Thyroid gland (tissue), 4 donors: ENCODE data around the gene UBASH3B. TPM values are rescaled to one million over a fixed set of nuclear protein-coding genes. Genes with fewer than 3 reads are reported as not detected.

Source experiments
- DNase-seq, 2 donors: peaks; one replicate each; pipeline ENCODE4 v3.0.0-alpha.2; 2019
- H3K27ac ChIP-seq, 3 donors: fragments of 200-600 bp; sonication (generic); 1 replicate in 2 of 3; 2 replicates in 1 of 3; pipeline ENCODE4 v1.5.1; 2016 to 2019; ENCODE audit warnings: mild to moderate bottlenecking in 1 of 3, moderate library complexity in 1 of 3
- H3K27me3 ChIP-seq: fragments of 200-600 bp; sonication (generic); one replicate; pipeline ENCODE4 v1.5.1; 2019
- H3K36me3 ChIP-seq, 2 donors: fragments of 200-600 bp; sonication (generic); one replicate each; pipeline ENCODE4 v1.5.1; 2016 to 2019
- H3K4me1 ChIP-seq, 2 donors: fragments of 200-600 bp; sonication (generic); one replicate each; pipeline ENCODE4 v1.5.1; 2017 to 2019
- H3K4me3 ChIP-seq, 3 donors: fragments of 200-600 bp; sonication (generic); replicated peaks in 1 of 3; 1 replicate in 2 of 3; 2 replicates in 1 of 3; pipeline ENCODE4 v1.5.1; 2016; ENCODE audit warnings: mild to moderate bottlenecking in 1 of 3
- H3K9me3 ChIP-seq: fragments of 200-600 bp; sonication (generic); one replicate; pipeline ENCODE4 v1.5.1; 2017
- POLR2A ChIP-seq, 2 donors: fragments of 450-650 bp; IDR thresholded peaks; one replicate each; pipeline ENCODE4 v1.6.1; 2017; ENCODE audit warnings: antibody characterized with exemption in 2 of 2, mild to moderate bottlenecking in 2 of 2, moderate library complexity in 1 of 2
- WGBS, 2 donors: methylation state at CpG; one replicate each; pipeline ENCODE4 v1.1.5; 2017; 5-methylcytosine and 5-hydroxymethylcytosine counted together
- intact Hi-C: fragments of 100-400 bp; cut with DNase I; formaldehyde crosslinking; loops from one replicate; pipeline ENCODE4 v1.15.1; 2023
- total RNA-seq, 4 donors: library from RNA; depleted of rRNA; stranded (reverse); fragments of >200 nt; gene quantifications; one replicate each; pipeline ENCODE4 v1.2.3, GENCODE V29; 2016
- TF ChIP-seq, protein P1 (sequence below), 6 experiments: fragments of 200-600 bp in 3 of 6; fragments of 450-650 bp in 3 of 6; sonication (generic) in 3 of 6; IDR thresholded peaks; one replicate each; pipeline ENCODE4 v1.5.1; 2016 to 2019; ENCODE audit warnings: antibody characterized with exemption in 6 of 6, mild to moderate bottlenecking in 2 of 6, inconsistent platforms in 1 of 6, moderate library complexity in 1 of 6

UBASH3B gene
- total RNA-seq, 4 donors from 2014 or later, result 4.3 to 16.6 (median 9.1) TPM

DNA sequence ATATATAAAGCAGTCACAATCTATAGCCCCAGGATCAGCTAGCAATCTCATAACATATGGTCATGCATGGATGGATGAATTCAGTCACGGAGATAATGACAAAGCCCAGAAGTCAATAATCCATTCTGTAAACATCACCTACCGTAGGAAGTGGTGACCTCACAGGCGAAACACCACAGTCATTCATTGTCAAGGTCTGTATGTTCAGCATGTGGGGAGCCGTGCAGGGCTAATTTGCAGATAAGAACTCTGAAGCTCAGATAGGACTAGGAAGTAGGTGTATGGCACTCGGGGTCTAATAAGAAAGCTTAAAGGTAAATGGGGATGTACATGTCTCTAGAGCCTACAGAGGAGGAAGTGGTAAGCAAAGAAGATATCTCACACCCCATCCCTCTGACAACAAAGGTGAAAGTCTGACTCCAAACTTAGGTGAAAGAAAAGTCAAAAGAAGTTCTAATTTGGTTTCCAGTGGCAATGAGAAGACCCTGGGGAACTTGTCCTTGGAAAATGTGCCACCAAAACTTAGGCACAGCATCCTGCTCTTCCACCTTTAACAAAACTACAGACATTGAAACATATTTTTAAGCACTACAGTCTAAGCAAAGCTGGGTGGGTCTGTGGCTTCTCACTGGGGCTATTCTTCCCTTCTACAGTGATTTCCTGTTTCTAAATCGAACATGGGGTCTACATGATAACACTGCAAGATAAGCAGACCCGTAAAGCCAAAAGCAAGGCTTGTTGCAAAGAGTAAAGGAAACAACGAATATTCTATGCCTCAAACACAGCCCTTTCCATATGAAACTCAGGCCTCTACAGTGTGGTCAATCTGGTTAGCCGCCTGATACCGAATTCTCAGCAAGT lies 188.0 kb downstream of the UBASH3B start:
- Histone ChIP-seq H3K36me3 (no peaks in the 10 kb centered on the region), H3K4me3 (no peak overlapping the region), H3K9me3 (no peaks in the 10 kb centered on the region), H3K27me3 (no peaks in the 10 kb centered on the region), H3K4me1 (no peaks in the 10 kb centered on the region), H3K27ac (no peak overlapping the region)
- intact Hi-C loops, result no loop called here
- TF ChIP-seq, protein P1, sequence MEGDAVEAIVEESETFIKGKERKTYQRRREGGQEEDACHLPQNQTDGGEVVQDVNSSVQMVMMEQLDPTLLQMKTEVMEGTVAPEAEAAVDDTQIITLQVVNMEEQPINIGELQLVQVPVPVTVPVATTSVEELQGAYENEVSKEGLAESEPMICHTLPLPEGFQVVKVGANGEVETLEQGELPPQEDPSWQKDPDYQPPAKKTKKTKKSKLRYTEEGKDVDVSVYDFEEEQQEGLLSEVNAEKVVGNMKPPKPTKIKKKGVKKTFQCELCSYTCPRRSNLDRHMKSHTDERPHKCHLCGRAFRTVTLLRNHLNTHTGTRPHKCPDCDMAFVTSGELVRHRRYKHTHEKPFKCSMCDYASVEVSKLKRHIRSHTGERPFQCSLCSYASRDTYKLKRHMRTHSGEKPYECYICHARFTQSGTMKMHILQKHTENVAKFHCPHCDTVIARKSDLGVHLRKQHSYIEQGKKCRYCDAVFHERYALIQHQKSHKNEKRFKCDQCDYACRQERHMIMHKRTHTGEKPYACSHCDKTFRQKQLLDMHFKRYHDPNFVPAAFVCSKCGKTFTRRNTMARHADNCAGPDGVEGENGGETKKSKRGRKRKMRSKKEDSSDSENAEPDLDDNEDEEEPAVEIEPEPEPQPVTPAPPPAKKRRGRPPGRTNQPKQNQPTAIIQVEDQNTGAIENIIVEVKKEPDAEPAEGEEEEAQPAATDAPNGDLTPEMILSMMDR (IDR thresholded peaks at IDR 0.05), result no peak
- no peak for TF ChIP-seq POLR2A (IDR thresholded peaks at IDR 0.05)
- 69 to 70% methylated on average over 10 of the region's 10 CpGs for WGBS, 2 donors
- DNase-seq, result peak in 1 of 2 donors; percentile 5

DNA sequence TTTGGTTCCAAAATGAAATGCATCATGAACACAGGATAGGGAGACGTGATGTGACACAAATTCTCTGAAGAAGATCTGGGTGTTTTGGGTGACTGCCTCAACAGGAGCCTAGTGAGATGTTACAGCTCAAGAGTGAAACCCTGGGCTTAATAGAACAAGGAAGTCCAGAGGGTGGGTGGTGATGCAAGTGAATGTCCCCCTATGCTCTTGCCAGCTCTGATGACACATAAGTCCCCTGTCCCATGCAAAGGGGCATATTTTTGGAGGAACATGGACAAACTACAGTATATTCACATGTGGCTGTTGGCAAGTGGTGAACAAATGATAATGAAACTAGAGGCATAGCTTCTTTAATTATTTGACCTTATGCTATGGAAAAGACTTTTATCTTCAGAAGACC lies 191.9 kb downstream of the UBASH3B start:
- H3K27me3 ChIP-seq, result no peaks in the 10 kb centered on the region
- no peak overlapping the region for H3K4me3 ChIP-seq
- intact Hi-C loops, result no loop called here
- no peaks in the 10 kb centered on the region for H3K36me3 ChIP-seq
- no peak for DNase-seq
- no peaks in the 10 kb centered on the region for H3K4me1 ChIP-seq
- 61 to 81% methylated on average over 1 of the region's 1 CpG for WGBS, 2 donors
- H3K9me3 ChIP-seq, result no peaks in the 10 kb centered on the region
- no peak overlapping the region for H3K27ac ChIP-seq
- no peak for TF ChIP-seq POLR2A (IDR thresholded peaks at IDR 0.05)
- TF ChIP-seq, protein P1 (IDR thresholded peaks at IDR 0.05), result no peak

DNA sequence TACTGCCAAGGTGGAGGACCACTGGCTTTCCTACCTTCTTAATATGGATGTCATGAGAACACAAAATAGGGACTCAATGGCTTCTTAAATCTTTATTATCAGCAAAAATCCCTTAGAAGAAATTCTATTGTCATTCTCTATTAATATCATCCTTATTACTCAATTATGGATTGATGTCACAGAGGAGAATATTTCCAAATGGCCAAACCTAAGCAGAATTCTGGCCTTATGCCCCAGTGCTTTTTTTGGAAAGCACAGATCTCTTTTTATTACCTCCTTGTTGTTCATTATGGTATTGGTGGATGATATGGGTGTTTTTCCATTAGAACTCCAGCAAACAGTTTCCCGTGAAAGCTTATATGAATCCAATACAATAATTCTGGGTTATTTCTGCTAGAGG lies 192.7 kb downstream of the UBASH3B start:
- TF ChIP-seq POLR2A (IDR thresholded peaks at IDR 0.05), result no peak
- TF ChIP-seq, protein P1 (IDR thresholded peaks at IDR 0.05), result no peak
- DNase-seq, result no peak
- Histone ChIP-seq H3K36me3 (no peaks in the 10 kb centered on the region), H3K27ac (no peak overlapping the region), H3K9me3 (no peaks in the 10 kb centered on the region), H3K4me1 (no peaks in the 10 kb centered on the region), H3K4me3 (no peak overlapping the region), H3K27me3 (no peaks in the 10 kb centered on the region)
- intact Hi-C loops, result no loop called here
- WGBS, 2 donors, result 84 to 95% methylated on average over 1 of the region's 1 CpG

DNA sequence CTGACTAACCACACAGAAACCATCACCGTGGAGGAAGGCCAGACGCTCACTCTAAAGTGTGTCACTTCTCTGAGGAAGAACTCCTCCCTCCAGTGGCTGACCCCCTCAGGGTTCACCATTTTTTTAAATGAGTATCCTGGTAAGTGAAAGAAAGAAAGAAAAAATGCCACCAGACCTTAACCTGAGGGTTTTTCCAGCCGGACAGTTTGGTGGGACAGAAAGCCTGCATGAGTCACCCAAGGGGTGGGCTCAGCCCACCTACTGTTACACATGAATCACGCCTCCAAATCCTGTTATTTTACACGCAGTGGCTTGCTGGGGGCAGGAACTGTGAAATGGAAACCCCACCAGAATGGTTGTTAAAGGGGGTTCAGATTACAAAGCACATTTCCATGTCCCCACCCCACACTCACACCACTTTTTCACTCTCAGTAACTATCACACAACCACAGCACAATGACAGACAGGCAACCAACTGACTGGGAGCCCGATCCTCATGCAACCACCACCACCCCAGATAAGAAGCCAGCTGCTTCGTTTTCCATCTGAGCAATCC lies 194.6 kb downstream of the UBASH3B start:
- no peaks in the 10 kb centered on the region for H3K4me1 ChIP-seq
- WGBS, 2 donors, result 64 to 65% methylated on average over 7 of the region's 7 CpGs
- DNase-seq, result no peak
- intact Hi-C loops, result loop anchor here (5.0 to 10.0 kb wide), 2 partner anchors 53 to 215 kb away; no protein-coding TSS in a partner anchor
- H3K36me3 ChIP-seq, result no peaks in the 10 kb centered on the region
- H3K9me3 ChIP-seq, result no peaks in the 10 kb centered on the region
- no peaks in the 10 kb centered on the region for H3K27me3 ChIP-seq
- TF ChIP-seq POLR2A (IDR thresholded peaks at IDR 0.05), result no peak
- TF ChIP-seq, protein P1 (IDR thresholded peaks at IDR 0.05), result no peak
- H3K27ac ChIP-seq, result no peak overlapping the region
- H3K4me3 ChIP-seq, result no peak overlapping the region
